Erythroblast (primary cell): ENCODE data around the gene GGCT.

ENCODE experiments used
- GATA1 ChIP-seq: IDR thresholded peaks from 2 replicates; pipeline ENCODE4 v1.6.1; 2011; ENCODE audit warnings: low read depth, mild to moderate bottlenecking, control low read depth, low read length, moderate library complexity
- POLR2A ChIP-seq: IDR thresholded peaks from 2 replicates; pipeline ENCODE4 v1.6.1; 2011; ENCODE audit warnings: mild to moderate bottlenecking, low read length

- no peak for TF ChIP-seq POLR2A
- no peak for TF ChIP-seq GATA1
Measured at GRCh38 chr7:30522159-30522558, 17.5 kb upstream of the GGCT start.
